Right atrium auricular region (tissue), 2 donors: ENCODE data around the gene ADCY2. TPM values are rescaled to one million over a fixed set of nuclear protein-coding genes. Genes with fewer than 3 reads are reported as not detected.

Source experiments
- DNase-seq: peaks from one replicate; pipeline ENCODE4 v3.0.0-alpha.2; 2019; ENCODE audit warnings: low spot score
- H3K27ac ChIP-seq, 2 donors: fragments of 200-600 bp; sonication (generic); 1 replicate in 1 of 2; 2 replicates in 1 of 2; pipeline ENCODE4 v1.5.1; 2016 to 2019
- H3K27me3 ChIP-seq, 2 donors: fragments of 200-600 bp; sonication (generic); one replicate each; pipeline versions ENCODE4 v1.5.1 to v1.6.0; 2017 to 2019
- H3K36me3 ChIP-seq: fragments of 200-600 bp; sonication (generic); one replicate; pipeline ENCODE4 v1.5.1; 2016
- H3K4me1 ChIP-seq, 2 donors: fragments of 200-600 bp; sonication (generic); one replicate each; pipeline versions ENCODE4 v1.5.1 to v1.6.0; 2017 to 2019
- H3K4me3 ChIP-seq, 2 donors: fragments of 200-600 bp; sonication (generic); 1 replicate in 1 of 2; 2 replicates in 1 of 2; pipeline ENCODE4 v1.5.1; 2017 to 2019; ENCODE audit warnings: mild to moderate bottlenecking in 1 of 2, moderate library complexity in 1 of 2
- H3K9me3 ChIP-seq, 2 donors: fragments of 200-600 bp; sonication (generic); one replicate each; pipeline ENCODE4 v1.5.1; 2019
- CTCF ChIP-seq, 2 donors: fragments of 200-600 bp; sonication (generic); IDR thresholded peaks; one replicate each; pipeline ENCODE4 v1.5.1; 2019; ENCODE audit warnings: antibody characterized with exemption in 2 of 2
- total RNA-seq, 2 donors: library from RNA; depleted of rRNA; stranded (reverse); fragments of >200 nt; gene quantifications; one replicate each; pipeline ENCODE4 v1.1.0, GENCODE V29; 2016

ADCY2 gene
- total RNA-seq, 2 donors from 2014 or later = 3.3 TPM; not detected in 1

GRCh38 chr5:7495131-7495517 lies 99.2 kb downstream of the ADCY2 start:
- Histone ChIP-seq H3K4me3 (no peak overlapping the region), H3K36me3 (no peaks in the 10 kb centered on the region), H3K27ac (no peak overlapping the region), H3K27me3 (no peaks in the 10 kb centered on the region), H3K4me1 (no peaks in the 10 kb centered on the region), H3K9me3 (no peaks in the 10 kb centered on the region)
- no peak for DNase-seq
- TF ChIP-seq CTCF (IDR thresholded peaks at IDR 0.05) = no peak

- Histone ChIP-seq H3K4me1 (no peaks in the 10 kb centered on the region), H3K4me3 (no peak overlapping the region), H3K27me3 (no peaks in the 10 kb centered on the region), H3K36me3 (no peaks in the 10 kb centered on the region), H3K9me3 (no peaks in the 10 kb centered on the region), H3K27ac (no peak overlapping the region)
- DNase-seq = no peak
- TF ChIP-seq CTCF (IDR thresholded peaks at IDR 0.05) = no peak
These were observed 104.3 kb downstream of the ADCY2 start for GRCh38 chr5:7500256-7500655.

GRCh38 chr5:7501061-7501460 lies 105.1 kb downstream of the ADCY2 start:
- Histone ChIP-seq H3K4me1 (no peaks in the 10 kb centered on the region), H3K27ac (no peak overlapping the region), H3K36me3 (no peaks in the 10 kb centered on the region), H3K4me3 (no peak overlapping the region), H3K27me3 (no peaks in the 10 kb centered on the region), H3K9me3 (no peaks in the 10 kb centered on the region)
- TF ChIP-seq CTCF (IDR thresholded peaks at IDR 0.05) = no peak
- DNase-seq = no peak

- DNase-seq = no peak
- no peaks in the 10 kb centered on the region for H3K36me3 ChIP-seq
- H3K9me3 ChIP-seq = no peaks in the 10 kb centered on the region
- H3K4me1 ChIP-seq = no peaks in the 10 kb centered on the region
- no peak overlapping the region for H3K27ac ChIP-seq
- no peak for TF ChIP-seq CTCF (IDR thresholded peaks at IDR 0.05)
- no peak overlapping the region for H3K4me3 ChIP-seq
- no peaks in the 10 kb centered on the region for H3K27me3 ChIP-seq
These were observed 107.6 kb downstream of the ADCY2 start for GRCh38 chr5:7503564-7503963.

GRCh38 chr5:7515284-7515914 lies 119.5 kb downstream of the ADCY2 start:
- Histone ChIP-seq H3K27ac (no peak overlapping the region), H3K4me1 (no peaks in the 10 kb centered on the region), H3K4me3 (no peak overlapping the region), H3K27me3 (no peaks in the 10 kb centered on the region), H3K36me3 (no peaks in the 10 kb centered on the region), H3K9me3 (no peaks in the 10 kb centered on the region)
- TF ChIP-seq CTCF (IDR thresholded peaks at IDR 0.05) = no peak
- DNase-seq = no peak

- no peaks in the 10 kb centered on the region for H3K4me1 ChIP-seq
- DNase-seq = no peak
- H3K9me3 ChIP-seq = no peaks in the 10 kb centered on the region
- H3K36me3 ChIP-seq = no peaks in the 10 kb centered on the region
- H3K27ac ChIP-seq = no peak overlapping the region
- H3K27me3 ChIP-seq = no peaks in the 10 kb centered on the region
- no peak overlapping the region for H3K4me3 ChIP-seq
- no peak for TF ChIP-seq CTCF (IDR thresholded peaks at IDR 0.05)
These were observed 120.3 kb downstream of the ADCY2 start for GRCh38 chr5:7516253-7516652.
